Astrocyte (in vitro differentiated cells and primary cell): ENCODE data around the gene RPSA. TPM values are rescaled to one million over a fixed set of nuclear protein-coding genes. Genes with fewer than 3 reads are reported as not detected.

Experiments used
- DNase-seq: peaks from one replicate; pipeline ENCODE4 v3.0.0-alpha.2; 2010; ENCODE audit warnings: low read depth
- FAIRE-seq: peaks from 2 replicates; lab custom pipeline; 2011; peaks lifted over from hg19 to GRCh38; lab: Jason Lieb, UNC
- H2AFZ ChIP-seq: 2 replicates; pipeline ENCODE4 v1.6.0; 2012; ENCODE audit warnings: low read depth, low read length, inconsistent platforms
- H3K27ac ChIP-seq: 2 replicates; pipeline ENCODE4 v1.5.1; 2011; ENCODE audit warnings: low read depth, low read length, inconsistent platforms
- H3K27me3 ChIP-seq: 2 replicates; pipeline ENCODE4 v1.6.0; 2011; ENCODE audit warnings: low read length, inconsistent platforms; ENCODE audit not compliant: insufficient read depth
- H3K36me3 ChIP-seq: 2 replicates; pipeline ENCODE4 v1.5.1; 2011; ENCODE audit warnings: low read length, inconsistent platforms; ENCODE audit not compliant: insufficient read depth
- H3K4me1 ChIP-seq: 2 replicates; pipeline ENCODE4 v1.5.1; 2011; ENCODE audit warnings: low read length, inconsistent platforms; ENCODE audit not compliant: insufficient read depth
- H3K4me2 ChIP-seq: 2 replicates; pipeline ENCODE4 v1.6.0; 2012; ENCODE audit warnings: low read length, inconsistent platforms
- H3K4me3 ChIP-seq: 2 replicates; pipeline ENCODE4 v1.5.1; 2011; ENCODE audit warnings: low read depth, mild to moderate bottlenecking, low read length, inconsistent platforms; ENCODE audit not compliant: insufficient read depth
- H3K79me2 ChIP-seq: 2 replicates; pipeline ENCODE4 v1.6.0; 2012; ENCODE audit warnings: mild to moderate bottlenecking, low read length, inconsistent platforms; ENCODE audit not compliant: insufficient read depth
- H3K9ac ChIP-seq: 2 replicates; pipeline ENCODE4 v1.6.0; 2012; ENCODE audit warnings: mild to moderate bottlenecking, low read length, inconsistent platforms
- H3K9me3 ChIP-seq: 2 replicates; pipeline ENCODE4 v1.5.1; 2012; ENCODE audit warnings: low read depth, mild to moderate bottlenecking, low read length, inconsistent platforms; ENCODE audit not compliant: insufficient read depth
- H4K20me1 ChIP-seq: 2 replicates; pipeline ENCODE4 v1.6.0; 2012; ENCODE audit warnings: low read length, inconsistent platforms; ENCODE audit not compliant: insufficient read depth
- H3K27ac Mint-ChIP-seq: one replicate; pipeline ENCODE4 v1.8.0; 2021; ENCODE audit warnings: mild to moderate bottlenecking, mixed read lengths; ENCODE audit not compliant: unreplicated experiment
- H3K27me3 Mint-ChIP-seq: one replicate; pipeline ENCODE4 v1.8.0; 2021; ENCODE audit warnings: low read depth, mixed read lengths; ENCODE audit not compliant: unreplicated experiment
- H3K36me3 Mint-ChIP-seq: one replicate; pipeline ENCODE4 v1.8.0; 2021; ENCODE audit warnings: low read depth, mixed read lengths; ENCODE audit not compliant: unreplicated experiment
- H3K4me1 Mint-ChIP-seq: one replicate; pipeline ENCODE4 v1.8.0; 2021; ENCODE audit warnings: low read depth, mixed read lengths; ENCODE audit not compliant: unreplicated experiment
- H3K4me3 Mint-ChIP-seq: one replicate; pipeline ENCODE4 v1.8.0; 2021; ENCODE audit warnings: mild to moderate bottlenecking, moderate library complexity, mixed read lengths; ENCODE audit not compliant: unreplicated experiment
- H3K9me3 Mint-ChIP-seq: one replicate; pipeline ENCODE4 v1.8.0; 2021; ENCODE audit warnings: mild to moderate bottlenecking, mixed read lengths; ENCODE audit not compliant: unreplicated experiment
- EZH2 ChIP-seq: IDR thresholded peaks from 2 replicates; pipeline ENCODE4 v1.6.1; 2012; ENCODE audit warnings: mild to moderate bottlenecking, low read length, inconsistent platforms; ENCODE audit not compliant: insufficient read depth
- total RNA-seq: library from RNA; stranded (reverse); gene quantifications from 2 replicates; pipeline ENCODE4 v1.2.1, GENCODE V29; 2021
- TF ChIP-seq, protein P1 (sequence below): IDR thresholded peaks from 2 replicates; pipeline ENCODE4 v1.5.1; 2011; ENCODE audit warnings: low read depth, mild to moderate bottlenecking, inconsistent platforms, low read length, moderate library complexity; ENCODE audit not compliant: insufficient read depth

Gene RPSA
- total RNA-seq, 1 donor from 2014 or later: 1,004 TPM

DNA sequence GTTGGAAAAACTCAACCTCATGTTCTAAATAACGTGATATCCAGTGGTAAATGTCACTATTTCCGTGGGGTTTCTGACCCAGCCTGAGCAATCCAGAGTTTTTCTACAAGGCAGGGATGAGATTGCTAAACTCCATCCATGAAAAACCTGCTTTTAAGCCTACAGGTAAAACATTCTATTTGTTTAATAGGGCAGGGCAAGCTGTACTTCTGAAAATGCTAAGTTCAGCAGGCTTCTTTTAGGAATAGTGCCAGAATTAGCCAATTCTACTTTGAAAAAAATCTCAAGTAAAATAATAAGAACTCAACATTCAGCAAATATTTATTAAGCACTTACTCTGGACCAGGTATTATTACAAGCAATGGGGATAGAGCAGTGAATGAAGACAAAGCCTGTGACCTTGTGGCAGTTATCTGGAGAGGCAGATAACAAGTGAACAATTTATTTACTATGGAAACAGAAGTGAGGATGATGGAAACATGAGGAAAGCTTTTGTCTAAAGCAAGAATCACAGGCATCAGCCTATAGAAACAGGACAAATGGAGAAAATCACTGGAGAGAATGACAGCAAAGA lies 13.3 kb downstream of the RPSA start:
- Mint-ChIP-seq H3K27ac (no peak overlapping the region), H3K36me3 (peaks cover 5% of the 10 kb centered on the region), H3K4me1 (no peaks in the 10 kb centered on the region), H3K9me3 (no peaks in the 10 kb centered on the region), H3K27me3 (no peaks in the 10 kb centered on the region), H3K4me3 (no peak overlapping the region)
- H3K27me3 ChIP-seq: no peaks in the 10 kb centered on the region
- no peak overlapping the region for H3K27ac ChIP-seq
- H3K36me3 ChIP-seq: peaks cover 1% of the 10 kb centered on the region
- no peak overlapping the region for H3K4me2 ChIP-seq
- H3K79me2 ChIP-seq: no peaks in the 10 kb centered on the region
- no peaks in the 10 kb centered on the region for H3K4me1 ChIP-seq
- H3K9me3 ChIP-seq: no peaks in the 10 kb centered on the region
- no peak for FAIRE-seq
- H3K4me3 ChIP-seq: no peak overlapping the region
- no peak for DNase-seq
- peaks cover 9% of the 10 kb centered on the region for H4K20me1 ChIP-seq
- no peak overlapping the region for H3K9ac ChIP-seq
- TF ChIP-seq EZH2: no peak
- TF ChIP-seq, protein P1, sequence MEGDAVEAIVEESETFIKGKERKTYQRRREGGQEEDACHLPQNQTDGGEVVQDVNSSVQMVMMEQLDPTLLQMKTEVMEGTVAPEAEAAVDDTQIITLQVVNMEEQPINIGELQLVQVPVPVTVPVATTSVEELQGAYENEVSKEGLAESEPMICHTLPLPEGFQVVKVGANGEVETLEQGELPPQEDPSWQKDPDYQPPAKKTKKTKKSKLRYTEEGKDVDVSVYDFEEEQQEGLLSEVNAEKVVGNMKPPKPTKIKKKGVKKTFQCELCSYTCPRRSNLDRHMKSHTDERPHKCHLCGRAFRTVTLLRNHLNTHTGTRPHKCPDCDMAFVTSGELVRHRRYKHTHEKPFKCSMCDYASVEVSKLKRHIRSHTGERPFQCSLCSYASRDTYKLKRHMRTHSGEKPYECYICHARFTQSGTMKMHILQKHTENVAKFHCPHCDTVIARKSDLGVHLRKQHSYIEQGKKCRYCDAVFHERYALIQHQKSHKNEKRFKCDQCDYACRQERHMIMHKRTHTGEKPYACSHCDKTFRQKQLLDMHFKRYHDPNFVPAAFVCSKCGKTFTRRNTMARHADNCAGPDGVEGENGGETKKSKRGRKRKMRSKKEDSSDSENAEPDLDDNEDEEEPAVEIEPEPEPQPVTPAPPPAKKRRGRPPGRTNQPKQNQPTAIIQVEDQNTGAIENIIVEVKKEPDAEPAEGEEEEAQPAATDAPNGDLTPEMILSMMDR: no peak
- H2AFZ ChIP-seq: no peak overlapping the region

DNA sequence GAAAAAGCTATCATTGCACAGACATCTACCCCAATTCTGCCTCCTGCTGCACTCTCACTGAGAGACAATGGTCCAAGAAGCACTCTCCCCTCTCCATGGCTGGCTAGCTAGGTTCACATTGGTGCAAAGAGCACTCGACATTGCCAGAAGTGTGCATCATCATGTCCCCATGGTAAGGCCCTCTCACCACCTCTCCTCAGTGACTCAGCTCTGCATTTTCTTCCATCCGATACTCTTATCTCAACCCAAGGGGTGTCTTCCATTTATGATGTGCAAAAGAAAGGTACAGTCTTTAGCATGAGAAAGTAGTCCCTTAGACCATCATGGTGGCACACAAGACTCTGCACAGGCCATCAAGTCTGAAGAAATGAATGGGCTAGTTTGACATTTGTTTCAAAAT lies 14.0 kb downstream of the RPSA start:
- DNase-seq (no peak), FAIRE-seq (no peak)
- Mint-ChIP-seq H3K4me3 (no peak overlapping the region), H3K27me3 (no peaks in the 10 kb centered on the region), H3K36me3 (peaks cover 5% of the 10 kb centered on the region), H3K27ac (no peak overlapping the region), H3K4me1 (no peaks in the 10 kb centered on the region), H3K9me3 (no peaks in the 10 kb centered on the region)
- H3K9ac ChIP-seq: no peak overlapping the region
- no peak overlapping the region for H2AFZ ChIP-seq
- no peaks in the 10 kb centered on the region for H3K79me2 ChIP-seq
- no peaks in the 10 kb centered on the region for H3K9me3 ChIP-seq
- no peaks in the 10 kb centered on the region for H3K27me3 ChIP-seq
- TF ChIP-seq, protein P1: no peak
- no peak for TF ChIP-seq EZH2
- no peaks in the 10 kb centered on the region for H3K4me1 ChIP-seq
- H3K4me3 ChIP-seq: no peak overlapping the region
- H3K36me3 ChIP-seq: no peaks in the 10 kb centered on the region
- H3K27ac ChIP-seq: no peak overlapping the region
- no peak overlapping the region for H3K4me2 ChIP-seq
- H4K20me1 ChIP-seq: peaks cover 6% of the 10 kb centered on the region

DNA sequence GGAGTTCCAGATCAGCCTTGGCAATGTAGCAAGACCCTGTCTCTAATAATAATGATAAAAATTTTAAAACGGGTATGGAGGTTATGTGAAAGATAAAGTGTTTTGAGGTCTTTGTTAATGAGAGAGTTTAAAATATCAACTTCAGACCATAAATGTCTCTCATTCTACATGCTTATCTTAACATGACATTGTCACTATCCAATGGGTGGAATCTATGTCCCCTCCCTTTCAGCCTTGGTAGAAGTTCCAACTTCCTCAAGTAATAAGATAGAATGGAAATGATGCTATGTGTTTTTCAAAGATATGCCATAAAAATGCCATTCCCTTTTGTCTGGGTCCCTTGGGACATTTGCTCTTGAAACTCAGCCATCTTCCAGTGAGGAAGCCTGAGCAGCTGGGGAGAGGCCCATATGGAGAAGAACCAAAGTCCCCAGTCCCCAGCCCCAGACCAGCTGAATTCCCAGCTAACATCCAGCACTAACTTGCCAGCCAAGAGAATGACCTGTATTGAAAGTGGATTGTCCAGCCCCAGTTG lies 17.0 kb downstream of the RPSA start:
- no peak overlapping the region for H3K4me3 Mint-ChIP-seq
- no peak for FAIRE-seq
- no peaks in the 10 kb centered on the region for H3K9me3 ChIP-seq

More for the DNA sequence above, 17.0 kb downstream of the RPSA start:
- no peak for TF ChIP-seq EZH2
- TF ChIP-seq, protein P1: no peak
- H3K9me3 Mint-ChIP-seq: no peaks in the 10 kb centered on the region
- Histone ChIP-seq H3K4me3 (no peak overlapping the region), H3K79me2 (no peaks in the 10 kb centered on the region), H4K20me1 (no peaks in the 10 kb centered on the region), H3K27ac (no peak overlapping the region), H2AFZ (no peak overlapping the region), H3K36me3 (no peaks in the 10 kb centered on the region), H3K9ac (no peak overlapping the region), H3K4me2 (no peak overlapping the region), H3K4me1 (no peaks in the 10 kb centered on the region), H3K27me3 (no peaks in the 10 kb centered on the region)
- no peaks in the 10 kb centered on the region for H3K27me3 Mint-ChIP-seq
- H3K27ac Mint-ChIP-seq: no peak overlapping the region
- no peak for DNase-seq
- no peaks in the 10 kb centered on the region for H3K4me1 Mint-ChIP-seq
- peaks cover 5% of the 10 kb centered on the region for H3K36me3 Mint-ChIP-seq
